CD14-positive monocyte (primary cell): ENCODE data around the gene FCGR2B. TPM values are rescaled to one million over a fixed set of nuclear protein-coding genes. Genes with fewer than 3 reads are reported as not detected.
A peak's percentile ranks its signal among the peaks of the same experiment; 100 is the strongest.

Experiments
- DNase-seq, 3 donors: peaks; one replicate each; pipeline ENCODE4 v3.0.0-alpha.2; 2011 to 2022
- H2AFZ ChIP-seq: 2 replicates; pipeline ENCODE4 v1.6.0; 2012; ENCODE audit warnings: mild to moderate bottlenecking, low read depth, low read length, inconsistent platforms; ENCODE audit not compliant: insufficient read depth, poor library complexity, severe bottlenecking
- H3K27ac ChIP-seq, 2 donors: 1 replicate in 1 of 2; 2 replicates in 1 of 2; pipeline ENCODE4 v1.5.1; 2012 to 2013; ENCODE audit warnings: low read length in 2 of 2, control low read depth in 1 of 2, inconsistent platforms in 1 of 2, low read depth in 1 of 2, mild to moderate bottlenecking in 1 of 2
- H3K27me3 ChIP-seq, 2 donors: one replicate each; pipeline versions ENCODE4 v1.6.0 to v1.6.1; 2011 to 2013; ENCODE audit warnings: low read length in 2 of 2; ENCODE audit not compliant: control insufficient read depth in 2 of 2, insufficient read depth in 2 of 2
- H3K36me3 ChIP-seq, 2 donors: replicated peaks in 1 of 2; 1 replicate in 1 of 2; 2 replicates in 1 of 2; pipeline versions ENCODE4 v1.5.1 to v1.6.1; 2012 to 2013; ENCODE audit warnings: low read length in 2 of 2, control low read depth in 1 of 2, inconsistent platforms in 1 of 2, mild to moderate bottlenecking in 1 of 2; ENCODE audit not compliant: insufficient read depth in 2 of 2, control insufficient read depth in 1 of 2
- H3K4me1 ChIP-seq, 2 donors: 1 replicate in 1 of 2; 2 replicates in 1 of 2; pipeline versions ENCODE4 v1.5.1 to v1.6.1; 2012 to 2013; ENCODE audit warnings: low read length in 2 of 2, control low read depth in 1 of 2, inconsistent platforms in 1 of 2, mild to moderate bottlenecking in 1 of 2, moderate library complexity in 1 of 2; ENCODE audit not compliant: insufficient read depth in 2 of 2, control insufficient read depth in 1 of 2
- H3K4me2 ChIP-seq: replicated peaks from 2 replicates; pipeline ENCODE3; 2012; ENCODE audit warnings: low read length, moderate library complexity, mild to moderate bottlenecking; ENCODE audit not compliant: poor library complexity, severe bottlenecking; ENCODE audit errors: extremely low read depth
- H3K4me3 ChIP-seq, 3 experiments: fragments of 200-600 bp in 1 of 3; sonication (generic) in 1 of 3; replicated peaks in 1 of 3; 1 replicate in 2 of 3; 2 replicates in 1 of 3; pipeline ENCODE4 v1.5.1; 2011 to 2013; ENCODE audit warnings: low read length in 3 of 3, mild to moderate bottlenecking in 3 of 3, control low read depth in 2 of 3, low read depth in 2 of 3, inconsistent platforms in 1 of 3, moderate library complexity in 1 of 3
- H3K79me2 ChIP-seq: 2 replicates; pipeline ENCODE4 v1.6.0; 2012; ENCODE audit warnings: mild to moderate bottlenecking, control low read depth, inconsistent platforms, low read length, moderate library complexity; ENCODE audit not compliant: insufficient read depth
- H3K9ac ChIP-seq: 2 replicates; pipeline ENCODE4 v1.6.0; 2017; ENCODE audit warnings: low read length, mild to moderate bottlenecking; ENCODE audit not compliant: insufficient read depth, poor library complexity, severe bottlenecking
- H3K9me3 ChIP-seq, 2 donors: replicated peaks in 1 of 2; 1 replicate in 1 of 2; 2 replicates in 1 of 2; pipeline versions ENCODE4 v1.5.1 to v1.6.1; 2012 to 2013; ENCODE audit warnings: low read length in 2 of 2, control low read depth in 1 of 2; ENCODE audit not compliant: control insufficient read depth in 1 of 2, insufficient read depth in 1 of 2
- H4K20me1 ChIP-seq: 2 replicates; pipeline ENCODE4 v1.6.0; 2012; ENCODE audit warnings: mild to moderate bottlenecking, low read length, control low read depth, moderate library complexity; ENCODE audit not compliant: insufficient read depth
- H3K27ac Mint-ChIP-seq, 7 donors: one replicate each; pipeline ENCODE4 v1.8.0; 2020; ENCODE audit warnings: mild to moderate bottlenecking in 7 of 7, mixed read lengths in 7 of 7, moderate library complexity in 6 of 7, inconsistent platforms in 2 of 7
- H3K27me3 Mint-ChIP-seq, 3 donors: one replicate each; pipeline ENCODE4 v1.8.0; 2021 to 2022; ENCODE audit warnings: low read depth in 3 of 3, mild to moderate bottlenecking in 3 of 3, mixed read lengths in 3 of 3, moderate library complexity in 3 of 3, inconsistent platforms in 1 of 3
- H3K36me3 Mint-ChIP-seq, 2 donors: one replicate each; pipeline ENCODE4 v1.8.0; 2020; ENCODE audit warnings: mixed read lengths in 2 of 2, inconsistent platforms in 1 of 2, mild to moderate bottlenecking in 1 of 2
- H3K4me1 Mint-ChIP-seq: one replicate; pipeline ENCODE4 v1.8.0; 2020; ENCODE audit warnings: mild to moderate bottlenecking, mixed read lengths
- H3K4me3 Mint-ChIP-seq, 2 donors: one replicate each; pipeline ENCODE4 v1.8.0; 2020; ENCODE audit warnings: mild to moderate bottlenecking in 2 of 2, mixed read lengths in 2 of 2, moderate library complexity in 1 of 2
- H3K9me3 Mint-ChIP-seq, 7 donors: one replicate each; pipeline ENCODE4 v1.8.0; 2020 to 2022; ENCODE audit warnings: mixed read lengths in 7 of 7, mild to moderate bottlenecking in 6 of 7, moderate library complexity in 6 of 7, inconsistent platforms in 2 of 7
- CTCF ChIP-seq: fragments of 200-600 bp; IDR thresholded peaks from one replicate; pipeline ENCODE4 v1.8.0; 2022; ENCODE audit warnings: antibody characterized with exemption, mild to moderate bottlenecking
- WGBS: methylation state at CpG from one replicate; pipeline ENCODE4 v1.1.5; 2013; ENCODE audit warnings: missing lambda C conversion rate; ENCODE audit not compliant: insufficient coverage; 5-methylcytosine and 5-hydroxymethylcytosine counted together
- intact Hi-C, 2 donors: fragments of 100-400 bp; cut with micrococcal nuclease; formaldehyde crosslinking; loops; one replicate each; pipeline versions ENCODE4 v1.15.0 to v1.15.1; 2023
- polyA plus RNA-seq, 3 donors: library from polyadenylated mRNA; depleted of rRNA in 1 of 3; unstranded in 2 of 3; stranded (reverse) in 1 of 3; fragments of 300-500 nt in 2 of 3; fragments of >200 nt in 1 of 3; fragmentation: Illumina TruSeq in 2 of 3; gene quantifications; 1 replicate in 2 of 3; 2 replicates in 1 of 3; pipeline ENCODE4 v1.2.3, GENCODE V29; 2012 to 2021

FCGR2B gene
- polyA plus RNA-seq, 3 donors, result 12.1 to 41.5 (median 24.9) TPM

DNA sequence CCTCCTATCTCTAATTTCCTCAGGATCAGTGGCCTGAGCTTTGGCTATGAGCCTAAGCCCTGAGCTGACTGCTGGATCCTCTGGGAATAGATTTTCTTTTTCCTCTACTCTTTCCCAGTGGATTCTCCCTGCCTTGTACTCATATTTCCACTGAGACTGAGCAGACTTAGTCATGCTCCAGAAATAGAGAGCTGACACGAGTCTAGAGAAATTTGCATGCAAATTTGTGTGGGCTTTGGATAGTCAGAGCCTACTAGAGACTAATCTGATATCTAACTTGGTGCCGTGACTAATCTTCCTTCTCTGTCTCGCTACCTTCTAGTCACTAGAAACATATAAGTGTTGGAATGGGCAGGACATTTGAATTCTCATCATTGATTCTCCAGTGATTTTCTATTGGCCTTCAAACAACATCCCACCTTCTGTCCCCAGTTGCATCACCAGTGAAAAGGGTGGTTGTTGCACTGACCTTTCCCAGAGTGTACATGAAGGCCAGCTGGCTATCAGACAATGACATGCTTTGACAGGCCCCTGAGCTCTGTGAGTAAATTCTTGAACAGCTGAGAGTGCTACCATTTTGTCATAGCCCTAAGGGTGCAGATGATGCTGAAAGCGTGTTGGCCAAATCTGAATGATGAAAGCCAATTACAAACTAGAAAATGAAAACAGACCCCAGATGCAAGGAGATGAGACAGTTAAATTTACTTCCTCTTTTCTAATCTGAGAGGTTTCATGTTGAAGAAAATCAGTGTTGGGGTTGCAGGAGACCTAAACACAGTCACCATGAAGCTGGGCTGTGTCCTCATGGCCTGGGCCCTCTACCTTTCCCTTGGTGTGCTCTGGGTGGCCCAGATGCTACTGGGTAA is 43.8 kb downstream of the FCGR2B start, which contains the start of gene FCRLA:
Gene FCRLA (plus strand): TSS at position 748 of the 866 bp plus-strand sequence. CDS start 36 bp downstream, at position 784.
- no peaks in the 10 kb centered on the region for H3K36me3 Mint-ChIP-seq
- no peak within 1 kb of the TSS for H3K9ac ChIP-seq

DNA sequence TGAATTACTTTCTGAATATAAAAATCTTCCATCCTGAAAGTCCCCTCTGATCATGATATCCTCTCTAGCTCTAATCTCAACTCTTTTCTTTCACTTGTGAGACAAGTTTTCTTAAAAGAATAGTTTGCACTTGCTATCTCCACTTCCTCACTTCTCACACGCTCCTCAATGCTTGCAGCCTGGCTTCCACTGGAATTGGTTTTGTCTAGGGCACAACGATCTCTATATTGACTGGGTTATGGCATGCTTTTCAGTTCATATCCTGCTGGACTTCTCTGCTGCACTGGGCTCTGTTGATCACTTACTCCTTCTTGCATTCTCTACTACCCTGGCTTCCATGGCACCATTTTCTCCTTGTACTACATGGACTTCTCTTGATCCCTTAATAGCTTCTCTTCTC is 44.6 kb downstream of the FCGR2B start:
- H3K9me3 Mint-ChIP-seq, result peaks cover 0 to 2% (median 0%) of the 10 kb centered on the region in 7 donors
- no peaks in the 10 kb centered on the region for H3K79me2 ChIP-seq
- no peak overlapping the region for H3K9ac ChIP-seq

More for the DNA sequence above, 43.8 kb downstream of the FCGR2B start, which contains the start of gene FCRLA:
- Histone ChIP-seq H3K27ac (no peak within 1 kb of the TSS), H3K4me3 (no peak within 1 kb of the TSS), H4K20me1 (no peaks in the 10 kb centered on the region), H3K27me3 (peaks cover 39 to 87% of the 10 kb centered on the region in 2 donors), H3K9me3 (no peaks in the 10 kb centered on the region), H3K4me2 (no peak within 1 kb of the TSS), H3K79me2 (no peaks in the 10 kb centered on the region), H2AFZ (no peak within 1 kb of the TSS), H3K36me3 (no peaks in the 10 kb centered on the region), H3K4me1 (peaks cover 10 to 11% of the 10 kb centered on the region in 2 donors)
- Mint-ChIP-seq H3K9me3 (peaks cover 0 to 2% (median 0%) of the 10 kb centered on the region in 7 donors), H3K27me3 (peaks cover 52 to 58% (median 52%) of the 10 kb centered on the region in 3 donors), H3K4me3 (no peak within 1 kb of the TSS), H3K27ac (no peak within 1 kb of the TSS), H3K4me1 (no peaks in the 10 kb centered on the region)
- no CpG with 5 or more reads among the region's 4 CpGs for WGBS
- no peak for TF ChIP-seq CTCF
- intact Hi-C loops, result no loop called here
- DNase-seq, result peak; percentile 26 to 31 (median 28)

More for the DNA sequence above, 44.6 kb downstream of the FCGR2B start:
- no peaks in the 10 kb centered on the region for H3K36me3 Mint-ChIP-seq
- no peak overlapping the region for H2AFZ ChIP-seq
- intact Hi-C loops, result no loop called here
- WGBS, result 87% methylated on average over 2 of the region's 2 CpGs
- H3K27me3 Mint-ChIP-seq, result peaks cover 52 to 58% (median 53%) of the 10 kb centered on the region in 3 donors
- TF ChIP-seq CTCF, result no peak
- H3K4me1 Mint-ChIP-seq, result no peaks in the 10 kb centered on the region
- peaks cover 10 to 11% of the 10 kb centered on the region in 2 donors for H3K4me1 ChIP-seq
- H3K9me3 ChIP-seq, result no peaks in the 10 kb centered on the region
- no peak for DNase-seq
- no peak overlapping the region for H3K27ac Mint-ChIP-seq
- no peak overlapping the region for H3K27ac ChIP-seq
- peaks cover 39 to 89% of the 10 kb centered on the region in 2 donors for H3K27me3 ChIP-seq
- H3K4me2 ChIP-seq, result no peak overlapping the region
- H3K4me3 ChIP-seq, result no peak overlapping the region
- no peak overlapping the region for H3K4me3 Mint-ChIP-seq
- no peaks in the 10 kb centered on the region for H4K20me1 ChIP-seq
- no peaks in the 10 kb centered on the region for H3K36me3 ChIP-seq
